Measurements from ENCODE around the gene LGALS16.

LGALS16 gene

GRCh38 chr19:39698535-39698934, 42.8 kb downstream of the LGALS16 start:
- Histone ChIP-seq H3K27ac (ENCODE audit: low read depth, low read length, poor library complexity, severe bottlenecking) (no peak overlapping the region), H3F3A (ENCODE audit: insufficient read depth, low read length) (no peaks in the 10 kb centered on the region), H3K9me3 (ENCODE audit: low read length) (no peaks in the 10 kb centered on the region), H3K9me2 (ENCODE audit: low read depth, low read length) (no peaks in the 10 kb centered on the region), H4K20me1 (ENCODE audit: insufficient read depth, low read length) (no peaks in the 10 kb centered on the region), H3K4me3 (ENCODE audit: low read depth, low read length, poor library complexity, severe bottlenecking) (no peak overlapping the region), H3K4me1 (ENCODE audit: insufficient read depth, low read length, severe bottlenecking) (no peaks in the 10 kb centered on the region), H3K9ac (ENCODE audit: low read length) (no peak overlapping the region), H3K79me2 (ENCODE audit: insufficient read depth, low read length) (no peaks in the 10 kb centered on the region), H3K4me2 (ENCODE audit: low read length) (no peak overlapping the region), H3K36me3 (ENCODE audit: insufficient read depth, low read length) (no peaks in the 10 kb centered on the region), H3K27me3 (ENCODE audit: insufficient read depth, low read length) (no peaks in the 10 kb centered on the region), H2AFZ (ENCODE audit: low read length) (no peak overlapping the region)
- TF ChIP-seq EZH2 (IDR thresholded peaks at IDR 0.05; ENCODE audit: borderline replicate concordance, low read length) = no peak

- no peak overlapping the region for H3K4me3 ChIP-seq (ENCODE audit: low read depth, low read length, poor library complexity, severe bottlenecking)
- H3K27me3 ChIP-seq (ENCODE audit: insufficient read depth, low read length) = no peaks in the 10 kb centered on the region
- H3K4me1 ChIP-seq (ENCODE audit: insufficient read depth, low read length, severe bottlenecking) = no peaks in the 10 kb centered on the region
- no peaks in the 10 kb centered on the region for H3F3A ChIP-seq (ENCODE audit: insufficient read depth, low read length)
- H3K9me2 ChIP-seq (ENCODE audit: low read depth, low read length) = no peaks in the 10 kb centered on the region
- no peak overlapping the region for H3K27ac ChIP-seq (ENCODE audit: low read depth, low read length, poor library complexity, severe bottlenecking)
- no peaks in the 10 kb centered on the region for H3K36me3 ChIP-seq (ENCODE audit: insufficient read depth, low read length)
- H3K9ac ChIP-seq (ENCODE audit: low read length) = no peak overlapping the region
- H3K4me2 ChIP-seq (ENCODE audit: low read length) = no peak overlapping the region
- H3K79me2 ChIP-seq (ENCODE audit: insufficient read depth, low read length) = no peaks in the 10 kb centered on the region
- TF ChIP-seq EZH2 (IDR thresholded peaks at IDR 0.05; ENCODE audit: borderline replicate concordance, low read length) (no peak), CTCF (IDR thresholded peaks at IDR 0.05; ENCODE audit: low read length) (no peak)
- H2AFZ ChIP-seq (ENCODE audit: low read length) = no peak overlapping the region
- no peaks in the 10 kb centered on the region for H3K9me3 ChIP-seq (ENCODE audit: low read length)
- no peaks in the 10 kb centered on the region for H4K20me1 ChIP-seq (ENCODE audit: insufficient read depth, low read length)
These were observed 45.6 kb downstream of the LGALS16 start for GRCh38 chr19:39701291-39701690.

GRCh38 chr19:39704181-39705044, 48.7 kb downstream of the LGALS16 start, which contains the start of gene LGALS14:
Gene LGALS14 (plus strand): TSS chr19:39704481. CDS start chr19:39704529, 48 bp downstream.
- H4K20me1 ChIP-seq (ENCODE audit: insufficient read depth, low read length) = no peaks in the 10 kb centered on the region
- H3K4me3 ChIP-seq (ENCODE audit: low read depth, low read length, poor library complexity, severe bottlenecking) = no peak within 1 kb of the TSS
- H2AFZ ChIP-seq (ENCODE audit: low read length) = no peak within 1 kb of the TSS
- no peaks in the 10 kb centered on the region for H3F3A ChIP-seq (ENCODE audit: insufficient read depth, low read length)
- H3K27ac ChIP-seq (ENCODE audit: low read depth, low read length, poor library complexity, severe bottlenecking) = no peak within 1 kb of the TSS
- H3K9me3 ChIP-seq (ENCODE audit: low read length) = no peaks in the 10 kb centered on the region
- H3K27me3 ChIP-seq (ENCODE audit: insufficient read depth, low read length) = no peaks in the 10 kb centered on the region
- H3K36me3 ChIP-seq (ENCODE audit: insufficient read depth, low read length) = no peaks in the 10 kb centered on the region
- TF ChIP-seq EZH2 (IDR thresholded peaks at IDR 0.05; ENCODE audit: borderline replicate concordance, low read length) (no peak), CTCF (IDR thresholded peaks at IDR 0.05; ENCODE audit: low read length) (no peak)
- H3K4me2 ChIP-seq (ENCODE audit: low read length) = no peak within 1 kb of the TSS
- no peaks in the 10 kb centered on the region for H3K4me1 ChIP-seq (ENCODE audit: insufficient read depth, low read length, severe bottlenecking)
- H3K9ac ChIP-seq (ENCODE audit: low read length) = no peak within 1 kb of the TSS
- no peaks in the 10 kb centered on the region for H3K79me2 ChIP-seq (ENCODE audit: insufficient read depth, low read length)
- H3K9me2 ChIP-seq (ENCODE audit: low read depth, low read length) = no peaks in the 10 kb centered on the region

Data from OCI-LY1 (cell line).